Measurements from ENCODE around the gene GLRX3.

Gene GLRX3

GRCh38 chr10:130185591-130185990 is 49.4 kb downstream of the GLRX3 start:
- DNase-seq = no peak
- Histone ChIP-seq H3K4me3 (ENCODE audit: low read depth in 1 of 2, low read length in 2 of 2) (no peak overlapping the region), H3K27me3 (ENCODE audit: insufficient read depth, low read length, poor library complexity) (no peaks in the 10 kb centered on the region), H3K9ac (ENCODE audit: low read depth, low read length) (no peak overlapping the region), H3K4me1 (ENCODE audit: insufficient read depth, low read length) (no peaks in the 10 kb centered on the region), H4K20me1 (ENCODE audit: insufficient read depth, low read length) (peaks cover 8% of the 10 kb centered on the region; the same call in 1 of the 2 replicates), H2AFZ (ENCODE audit: low read depth, low read length) (no peak overlapping the region), H3K4me2 (ENCODE audit: insufficient read depth, low read length) (no peak overlapping the region), H3K79me2 (ENCODE audit: insufficient read depth, low read length) (no peaks in the 10 kb centered on the region), H3K27ac (ENCODE audit: low read length) (no peak overlapping the region), H3K9me3 (ENCODE audit: insufficient read depth, low read length, severe bottlenecking) (no peaks in the 10 kb centered on the region), H3K36me3 (ENCODE audit: insufficient read depth, low read length) (peaks cover 70% of the 10 kb centered on the region)
- TF ChIP-seq, protein P1, sequence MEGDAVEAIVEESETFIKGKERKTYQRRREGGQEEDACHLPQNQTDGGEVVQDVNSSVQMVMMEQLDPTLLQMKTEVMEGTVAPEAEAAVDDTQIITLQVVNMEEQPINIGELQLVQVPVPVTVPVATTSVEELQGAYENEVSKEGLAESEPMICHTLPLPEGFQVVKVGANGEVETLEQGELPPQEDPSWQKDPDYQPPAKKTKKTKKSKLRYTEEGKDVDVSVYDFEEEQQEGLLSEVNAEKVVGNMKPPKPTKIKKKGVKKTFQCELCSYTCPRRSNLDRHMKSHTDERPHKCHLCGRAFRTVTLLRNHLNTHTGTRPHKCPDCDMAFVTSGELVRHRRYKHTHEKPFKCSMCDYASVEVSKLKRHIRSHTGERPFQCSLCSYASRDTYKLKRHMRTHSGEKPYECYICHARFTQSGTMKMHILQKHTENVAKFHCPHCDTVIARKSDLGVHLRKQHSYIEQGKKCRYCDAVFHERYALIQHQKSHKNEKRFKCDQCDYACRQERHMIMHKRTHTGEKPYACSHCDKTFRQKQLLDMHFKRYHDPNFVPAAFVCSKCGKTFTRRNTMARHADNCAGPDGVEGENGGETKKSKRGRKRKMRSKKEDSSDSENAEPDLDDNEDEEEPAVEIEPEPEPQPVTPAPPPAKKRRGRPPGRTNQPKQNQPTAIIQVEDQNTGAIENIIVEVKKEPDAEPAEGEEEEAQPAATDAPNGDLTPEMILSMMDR (IDR thresholded peaks at IDR 0.05; ENCODE audit: borderline replicate concordance, extremely low read depth, low read length, poor library complexity, severe bottlenecking) = no peak
- TF ChIP-seq EZH2 (IDR thresholded peaks at IDR 0.05; ENCODE audit: borderline replicate concordance, low read depth, low read length, severe bottlenecking) = no peak
- no peak for ATAC-seq (ENCODE audit: insufficient read depth, low read depth)

DNA sequence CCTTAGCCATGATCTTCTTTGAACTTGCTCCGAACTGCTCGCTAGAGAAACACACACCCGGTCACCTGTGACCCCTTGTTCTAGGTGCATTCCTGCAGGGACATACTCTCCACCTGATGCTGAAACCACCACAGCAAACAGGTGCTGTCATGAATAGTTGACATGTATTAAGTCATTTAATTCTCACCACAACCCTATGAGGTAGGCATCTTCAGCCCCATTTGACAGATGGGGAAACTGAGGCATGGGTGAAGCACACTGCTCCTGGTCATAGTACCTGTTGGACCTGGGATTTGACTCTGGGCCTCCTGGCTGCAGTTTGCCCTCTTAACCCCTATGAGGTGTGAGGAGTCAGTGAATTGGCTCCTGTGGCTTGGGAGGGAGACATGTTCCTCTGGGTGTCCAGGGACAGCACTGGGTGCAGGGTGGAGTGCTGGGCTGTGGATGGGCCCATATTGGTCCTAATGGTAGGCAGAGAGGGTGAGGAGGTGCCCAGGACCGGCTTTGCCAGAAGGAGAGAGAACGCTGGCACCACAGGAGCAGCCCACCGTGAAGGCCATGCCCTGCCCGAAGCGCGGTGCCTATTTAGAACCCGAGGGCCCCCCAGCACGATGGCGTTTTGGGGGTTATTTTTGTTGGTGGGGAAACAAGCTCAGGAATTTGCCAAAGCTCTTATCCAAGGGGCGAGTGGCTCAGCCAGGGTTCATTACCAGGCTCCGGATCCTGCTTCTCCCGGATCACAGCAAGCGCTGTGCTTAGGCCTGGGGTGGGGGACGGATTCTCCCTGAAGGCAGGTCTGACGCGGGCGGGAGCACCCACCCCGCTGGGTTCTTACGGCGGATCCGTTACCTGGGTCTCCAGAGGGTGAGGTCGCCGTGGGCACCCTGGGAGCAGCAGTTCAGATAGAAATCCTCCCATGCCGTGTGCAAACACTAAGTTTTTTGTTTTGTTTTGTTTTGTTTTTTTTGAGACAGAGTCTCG is 52.3 kb downstream of the GLRX3 start:
- Histone ChIP-seq H3K27ac (ENCODE audit: low read length) (no peak overlapping the region), H4K20me1 (ENCODE audit: insufficient read depth, low read length) (peaks cover 21% of the 10 kb centered on the region; the same call in 1 of the 2 replicates), H3K9ac (ENCODE audit: low read depth, low read length) (no peak overlapping the region), H3K4me1 (ENCODE audit: insufficient read depth, low read length) (no peaks in the 10 kb centered on the region), H3K9me3 (ENCODE audit: insufficient read depth, low read length, severe bottlenecking) (no peaks in the 10 kb centered on the region), H3K27me3 (ENCODE audit: insufficient read depth, low read length, poor library complexity) (no peaks in the 10 kb centered on the region), H3K4me2 (ENCODE audit: insufficient read depth, low read length) (no peak overlapping the region), H3K4me3 (ENCODE audit: low read depth in 1 of 2, low read length in 2 of 2) (no peak overlapping the region), H3K79me2 (ENCODE audit: insufficient read depth, low read length) (no peaks in the 10 kb centered on the region), H2AFZ (ENCODE audit: low read depth, low read length) (no peak overlapping the region), H3K36me3 (ENCODE audit: insufficient read depth, low read length) (peaks cover 45% of the 10 kb centered on the region)
- DNase-seq (no peak), ATAC-seq (ENCODE audit: insufficient read depth, low read depth) (no peak)
- TF ChIP-seq, protein P1 (IDR thresholded peaks at IDR 0.05; ENCODE audit: borderline replicate concordance, extremely low read depth, low read length, poor library complexity, severe bottlenecking) = no peak
- TF ChIP-seq EZH2 (IDR thresholded peaks at IDR 0.05; ENCODE audit: borderline replicate concordance, low read depth, low read length, severe bottlenecking) = no peak

- DNase-seq (no peak), ATAC-seq (ENCODE audit: insufficient read depth, low read depth) (no peak)
- H3K27ac ChIP-seq (ENCODE audit: low read length) = no peak overlapping the region
- peaks cover 25% of the 10 kb centered on the region for H4K20me1 ChIP-seq (ENCODE audit: insufficient read depth, low read length)
- no peak overlapping the region for H3K4me2 ChIP-seq (ENCODE audit: insufficient read depth, low read length)
- no peaks in the 10 kb centered on the region for H3K4me1 ChIP-seq (ENCODE audit: insufficient read depth, low read length)
- TF ChIP-seq, protein P1 (IDR thresholded peaks at IDR 0.05; ENCODE audit: borderline replicate concordance, extremely low read depth, low read length, poor library complexity, severe bottlenecking) = no peak
- TF ChIP-seq EZH2 (IDR thresholded peaks at IDR 0.05; ENCODE audit: borderline replicate concordance, low read depth, low read length, severe bottlenecking) = no peak
- H3K79me2 ChIP-seq (ENCODE audit: insufficient read depth, low read length) = no peaks in the 10 kb centered on the region
- H3K9me3 ChIP-seq (ENCODE audit: insufficient read depth, low read length, severe bottlenecking) = no peaks in the 10 kb centered on the region
- no peak overlapping the region for H3K4me3 ChIP-seq (ENCODE audit: low read depth in 1 of 2, low read length in 2 of 2)
- no peak overlapping the region for H2AFZ ChIP-seq (ENCODE audit: low read depth, low read length)
- no peak overlapping the region for H3K9ac ChIP-seq (ENCODE audit: low read depth, low read length)
- H3K36me3 ChIP-seq (ENCODE audit: insufficient read depth, low read length) = peaks cover 34% of the 10 kb centered on the region
- no peaks in the 10 kb centered on the region for H3K27me3 ChIP-seq (ENCODE audit: insufficient read depth, low read length, poor library complexity)
These were observed 53.4 kb downstream of the GLRX3 start for GRCh38 chr10:130189608-130190054.
